Kidney capillary endothelial cell (primary cell): Measurements from ENCODE around the gene LMBR1.
"Not testable (repeated sequence)": the region's sequence is repeated elsewhere in the genome, so short reads cannot be mapped to it uniquely, and the experiment has no call there.

Experiments
- DNase-seq: peaks from one replicate; pipeline ENCODE4 v3.0.0-alpha.2; 2018; ENCODE audit warnings: low spot score

LMBR1 gene

GRCh38 chr7:156754201-156754600 lies 138.8 kb downstream of the LMBR1 start:
- DNase-seq = no peak

GRCh38 chr7:156753630-156754029 lies 139.4 kb downstream of the LMBR1 start:
- no peak for DNase-seq

GRCh38 chr7:156753229-156753560 lies 139.8 kb downstream of the LMBR1 start:
- no peak for DNase-seq

DNA sequence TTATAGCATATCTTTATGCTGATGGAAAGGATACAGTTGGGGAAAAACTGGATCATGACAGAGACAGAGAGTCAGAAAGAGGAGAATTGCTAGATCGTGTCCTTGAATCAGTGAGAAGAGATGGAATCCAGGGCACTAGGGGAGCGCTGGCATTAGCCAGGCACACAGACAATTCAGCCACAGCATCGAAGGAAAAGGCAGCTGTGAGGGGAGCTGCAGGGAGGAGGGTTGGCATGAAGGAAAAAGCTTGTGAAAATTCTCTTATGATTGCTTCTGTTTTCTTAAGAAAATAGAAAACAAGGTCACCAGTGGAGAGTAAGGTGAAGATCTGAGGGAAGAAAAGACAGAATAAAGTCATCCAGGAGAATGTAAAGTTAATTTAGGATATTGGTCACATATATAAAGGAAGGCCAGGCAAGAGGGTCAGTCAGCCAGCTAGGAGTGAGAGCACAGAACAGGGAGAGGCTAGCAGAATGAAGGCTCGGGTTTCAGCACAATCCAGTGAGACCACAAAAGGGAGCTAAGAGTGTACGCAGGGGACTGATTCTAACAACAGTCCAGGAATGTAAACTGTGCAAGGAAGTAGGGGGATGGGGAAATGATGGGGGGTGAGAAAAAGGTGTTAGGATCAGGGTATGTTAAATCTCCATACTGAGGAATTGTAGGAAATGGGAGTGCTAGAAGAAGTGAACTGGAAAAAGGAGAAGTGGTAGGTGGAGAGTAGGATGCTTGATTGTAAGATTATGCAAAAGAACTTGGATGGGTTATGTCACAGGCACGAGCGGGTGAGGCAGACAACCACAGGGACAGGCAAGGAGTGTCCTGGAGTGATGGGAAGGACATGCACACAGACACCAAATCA lies 140.4 kb downstream of the LMBR1 start:
- DNase-seq = no peak

DNA sequence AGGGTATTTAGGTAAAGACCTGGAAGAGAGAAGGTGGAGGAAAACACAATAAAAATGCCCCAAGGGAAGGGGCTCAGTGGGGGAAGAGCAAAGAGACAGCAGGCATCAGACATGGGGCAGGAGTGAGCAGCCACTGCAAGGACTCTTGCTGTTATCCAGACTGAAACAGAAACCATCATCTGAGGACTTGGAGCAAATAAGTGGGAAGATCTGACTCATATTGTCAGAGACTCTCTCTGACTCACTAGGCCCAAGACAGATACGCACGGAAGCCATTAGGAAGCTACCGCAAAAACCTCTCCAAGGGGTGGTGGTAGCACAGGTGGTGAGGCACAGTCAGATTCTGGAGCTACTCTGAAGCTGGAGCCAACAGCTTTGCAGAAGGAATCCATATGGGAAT lies 141.7 kb downstream of the LMBR1 start:
- DNase-seq = peak; percentile 33

GRCh38 chr7:156747718-156748117 lies 145.3 kb downstream of the LMBR1 start:
- DNase-seq = no peak

GRCh38 chr7:156746891-156747290 lies 146.1 kb downstream of the LMBR1 start:
- no peak for DNase-seq

DNA sequence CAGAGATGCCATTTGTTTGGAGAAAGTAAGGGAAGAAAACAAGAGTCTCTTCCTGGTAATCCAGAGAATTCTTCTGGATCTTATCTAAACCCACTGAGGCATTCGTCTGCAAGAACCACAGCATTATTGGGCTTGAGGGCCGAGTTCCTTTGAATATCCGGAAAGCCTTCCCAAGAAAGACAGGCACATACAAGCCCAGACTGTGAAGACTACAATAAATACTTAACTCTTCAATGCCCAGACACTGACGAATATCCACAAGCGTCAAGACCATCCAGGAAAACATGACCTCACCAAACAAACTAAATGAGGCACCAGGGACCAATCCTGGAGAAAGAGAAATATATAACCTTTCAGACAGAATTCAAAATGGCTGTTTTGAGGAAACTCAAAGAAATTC lies 153.4 kb downstream of the LMBR1 start:
- DNase-seq = no peak

DNA sequence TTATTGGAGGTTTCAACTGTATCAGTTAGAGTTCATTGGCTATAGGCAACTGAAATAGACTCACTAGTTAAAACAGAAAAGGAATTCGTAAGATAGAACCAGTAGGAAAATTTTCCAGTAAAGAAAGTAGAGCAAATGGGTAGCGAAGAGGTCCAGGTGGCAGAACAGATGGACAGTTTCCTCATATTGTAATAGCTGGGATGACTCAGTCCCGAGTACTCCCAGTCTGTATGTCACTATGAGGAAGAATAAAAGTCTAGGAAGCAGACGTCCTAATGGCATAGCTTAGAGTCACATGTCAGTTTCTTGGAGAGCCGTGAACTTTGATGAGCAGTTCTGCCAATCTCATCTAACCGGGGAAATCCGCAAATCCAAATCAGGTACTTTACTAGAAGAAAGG lies 157.1 kb downstream of the LMBR1 start:
- DNase-seq = peak; percentile 64

- no peak for DNase-seq
Observed at GRCh38 chr7:156733638-156734037, 159.3 kb downstream of the LMBR1 start.

DNA sequence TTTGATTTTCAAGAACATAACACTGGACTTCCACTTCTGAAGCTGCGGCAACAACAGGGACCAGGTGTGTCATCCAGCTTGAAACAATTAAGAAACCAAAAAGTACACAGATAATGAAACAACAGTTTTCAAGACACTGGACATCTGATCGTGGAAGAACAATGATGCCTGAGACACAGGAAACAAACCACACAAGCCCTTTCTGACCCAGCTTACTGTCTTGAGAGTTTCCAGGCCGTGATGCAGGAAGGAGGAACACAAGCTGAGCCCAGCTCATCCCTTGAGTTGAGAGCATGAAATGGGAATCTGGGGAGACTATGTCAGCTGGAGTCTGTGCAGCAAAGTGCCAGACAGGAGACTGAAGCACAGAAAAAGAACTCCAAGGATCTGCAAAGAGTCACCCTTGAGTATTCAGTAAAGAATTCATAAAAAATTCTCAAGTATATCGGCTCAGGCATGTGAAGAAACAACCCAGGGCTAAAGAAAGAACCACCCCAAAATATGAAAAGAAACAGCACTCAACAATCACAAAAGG lies 160.8 kb downstream of the LMBR1 start:
- no peak for DNase-seq

DNA sequence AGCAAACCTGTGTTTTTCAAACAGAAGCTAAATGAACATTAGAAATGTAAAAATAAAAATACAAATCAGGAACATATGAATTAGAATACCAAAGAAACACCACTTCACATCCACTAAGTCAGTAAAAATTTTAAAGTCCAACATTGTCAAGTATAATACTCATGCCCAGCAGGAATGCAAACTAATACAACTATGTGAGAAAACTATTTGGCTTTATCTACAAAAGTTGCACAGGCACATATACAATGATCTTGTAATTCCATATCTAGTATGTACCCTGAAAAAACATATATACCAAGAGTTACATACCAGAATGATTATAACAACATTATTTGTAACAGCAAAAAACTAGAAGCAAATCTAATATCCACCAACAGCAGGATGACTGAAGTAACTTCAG lies 161.3 kb downstream of the LMBR1 start:
- DNase-seq = no peak

DNA sequence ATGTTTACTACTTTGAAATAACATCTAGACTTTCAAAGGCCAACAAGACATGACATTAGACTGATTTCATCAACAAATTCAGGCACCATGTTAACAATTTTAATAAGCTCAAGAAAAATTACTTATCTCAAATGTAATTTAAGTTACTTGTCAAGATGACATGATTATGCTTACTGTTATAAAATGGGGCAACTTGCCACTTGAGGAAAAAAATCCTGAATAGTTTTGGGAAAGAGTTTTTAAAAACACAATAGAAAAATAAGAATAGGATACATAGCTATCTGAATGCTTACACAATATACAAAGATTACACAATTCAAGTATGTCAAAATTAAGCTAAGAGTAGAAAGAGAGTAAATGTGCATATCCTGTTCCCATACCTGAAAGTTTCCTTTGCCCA lies 167.0 kb downstream of the LMBR1 start:
- DNase-seq = no peak

GRCh38 chr7:156725073-156725472 lies 167.9 kb downstream of the LMBR1 start:
- no peak for DNase-seq

DNA sequence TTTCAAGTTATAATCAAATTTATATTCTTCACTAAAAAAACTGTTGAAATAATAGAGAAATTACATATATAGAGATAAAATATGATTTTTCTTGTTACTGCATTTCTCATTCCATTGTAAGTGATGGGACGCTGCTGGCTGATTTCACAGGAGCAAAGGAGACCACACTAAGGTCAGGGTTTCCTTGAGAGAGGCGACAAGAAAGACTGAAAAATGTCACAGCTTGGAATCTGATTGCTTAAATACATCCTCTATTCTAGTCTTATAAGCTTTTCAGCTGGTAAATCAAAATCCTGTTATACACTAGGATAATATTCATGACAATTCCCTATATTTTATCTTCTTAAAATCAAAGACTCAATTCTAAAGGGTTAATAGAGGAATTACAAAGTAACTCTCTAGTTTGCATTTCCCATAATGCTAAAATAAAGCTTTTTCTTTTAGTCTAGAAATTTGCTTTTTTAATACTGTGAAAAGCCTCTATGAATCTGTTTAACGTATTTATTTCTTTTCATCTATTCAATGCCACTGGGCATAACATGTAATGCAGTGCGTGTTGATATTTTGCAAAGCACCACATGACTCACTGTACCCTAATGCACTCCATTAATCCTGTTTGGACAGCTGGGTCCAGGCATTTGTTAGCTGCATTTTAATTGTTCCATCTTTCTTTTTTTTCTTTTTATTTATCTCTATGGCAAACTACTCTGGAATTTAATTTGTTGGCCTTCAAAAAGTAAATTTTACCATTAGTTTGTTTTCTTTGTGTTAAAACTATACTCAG lies 170.7 kb downstream of the LMBR1 start:
- DNase-seq = no peak

GRCh38 chr7:156703773-156704482 lies 189.1 kb downstream of the LMBR1 start:
- no peak for DNase-seq

DNA sequence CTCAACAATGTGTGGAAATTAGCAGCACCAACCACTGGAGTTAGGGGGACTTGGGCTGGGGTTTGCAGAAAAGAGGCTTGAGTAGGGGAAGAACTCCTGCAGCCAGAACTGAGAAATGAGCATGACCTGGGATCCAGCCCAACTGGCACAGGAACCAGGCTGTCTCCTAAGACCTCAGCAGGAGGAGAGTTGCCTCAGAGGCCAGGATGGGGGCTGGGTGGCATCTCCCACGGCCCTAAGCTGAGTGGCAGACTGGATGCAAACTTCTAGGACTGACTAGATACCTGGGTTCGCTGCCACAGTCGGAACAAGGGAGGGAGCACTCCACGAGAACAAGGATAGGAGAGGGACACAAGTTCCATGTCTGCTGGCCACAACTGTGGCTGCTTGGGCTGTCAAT lies 189.8 kb downstream of the LMBR1 start:
- no peak for DNase-seq

DNA sequence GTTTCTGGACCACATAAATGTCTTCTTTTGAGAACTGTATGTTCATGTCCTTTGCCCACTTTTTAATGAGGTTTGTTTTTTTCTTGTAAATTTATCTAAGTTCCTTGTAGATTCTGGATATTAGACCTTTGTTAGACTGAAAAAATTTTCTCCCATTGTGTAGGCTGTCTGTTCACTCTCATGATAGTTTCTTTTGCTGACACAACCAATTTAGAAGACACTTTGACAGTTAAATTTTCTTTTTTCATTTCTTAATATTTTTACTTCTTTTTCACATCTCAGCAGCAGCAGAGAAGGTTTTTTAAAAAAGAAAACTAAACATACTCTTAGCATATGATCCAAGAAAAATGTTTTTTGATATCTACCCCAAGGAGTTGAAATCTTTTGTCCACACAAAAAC lies 190.6 kb downstream of the LMBR1 start:
- no peak for DNase-seq

- not testable (repeated sequence) for DNase-seq
Observed at GRCh38 chr7:156701787-156702186, 191.2 kb downstream of the LMBR1 start.

DNA sequence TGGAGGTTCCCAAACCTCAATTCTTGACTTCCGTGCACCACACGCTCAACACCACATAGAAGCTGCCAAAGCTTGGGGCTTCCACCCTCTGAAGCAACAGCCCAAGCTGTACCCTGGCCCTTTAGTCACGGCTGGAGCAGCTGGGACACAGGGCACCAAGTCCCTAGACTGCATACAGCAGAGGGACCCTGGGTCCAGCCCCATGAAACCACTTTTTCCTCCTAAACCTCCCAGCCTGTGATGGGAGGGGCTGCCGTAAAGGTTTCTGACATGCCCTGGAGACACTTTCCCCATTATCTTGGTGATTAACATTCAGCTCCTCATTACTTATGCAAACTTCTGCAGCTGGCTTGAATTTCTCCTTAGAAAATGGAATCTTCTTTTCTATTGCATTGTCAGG lies 194.5 kb downstream of the LMBR1 start:
- not testable (repeated sequence) for DNase-seq

- DNase-seq = not testable (repeated sequence)
Observed at GRCh38 chr7:156697283-156697682, 195.7 kb downstream of the LMBR1 start.

DNA sequence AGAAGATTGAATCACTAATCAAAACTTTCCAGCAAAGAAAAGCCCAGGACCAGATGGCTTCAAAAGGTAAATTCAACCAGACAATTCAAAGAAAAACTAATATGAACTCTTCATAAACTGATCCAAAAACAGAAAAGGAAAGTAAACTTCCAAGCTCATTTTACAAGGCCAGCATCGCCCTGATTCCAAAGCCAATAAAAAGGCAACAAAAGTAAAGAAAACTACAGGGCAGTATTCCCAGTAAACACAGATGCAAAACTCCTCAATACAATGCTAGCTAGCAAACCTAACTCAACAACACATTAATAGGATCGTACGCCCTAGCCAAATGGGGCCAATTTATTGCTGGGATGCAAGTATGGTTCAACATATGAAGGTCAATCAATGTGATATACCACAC lies 199.4 kb downstream of the LMBR1 start:
- no peak for DNase-seq

DNA sequence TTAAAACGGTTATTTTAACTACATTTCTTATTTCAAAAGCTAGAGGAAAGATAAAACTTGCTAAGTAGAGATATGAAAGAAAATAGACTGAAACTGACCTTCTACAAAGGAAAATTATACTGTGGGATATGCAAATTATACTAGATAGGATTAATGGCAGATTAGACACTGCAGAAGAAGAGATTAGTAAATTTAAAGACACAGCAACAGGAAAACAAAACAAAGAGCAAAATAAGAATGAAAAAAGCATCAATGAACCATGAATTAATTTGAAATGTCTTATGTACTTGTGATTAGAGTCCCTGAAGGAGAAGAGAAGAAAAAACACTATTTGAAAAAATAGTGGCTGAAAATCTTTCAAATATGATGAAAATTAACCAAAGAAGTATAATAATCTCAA lies 200.1 kb downstream of the LMBR1 start:
- no peak for DNase-seq
